Hypothalamus (tissue), 51 donors: ENCODE measurements around the gene SCFD2.
A peak's percentile ranks its signal among the peaks of the same experiment; 100 is the strongest.

Experiments used
- DNase-seq, 51 donors: peaks; one replicate each; lab custom pipeline; 2025; lab: John Stamatoyannopoulos, UW

SCFD2 gene

GRCh38 chr4:52911684-52912294 is 454.1 kb downstream of the SCFD2 start:
- DNase-seq = peak in 36 of 51 donors; percentile 0 to 61 (median 22)

GRCh38 chr4:52910115-52910514 is 455.7 kb downstream of the SCFD2 start:
- no peak for DNase-seq

- no peak for DNase-seq
These were observed 458.4 kb downstream of the SCFD2 start for GRCh38 chr4:52907510-52907909.

- no peak for DNase-seq
These were observed 461.4 kb downstream of the SCFD2 start for GRCh38 chr4:52904421-52904820.

- DNase-seq = no peak
These were observed 462.6 kb downstream of the SCFD2 start for GRCh38 chr4:52903273-52903672.

GRCh38 chr4:52894443-52894842 is 471.4 kb downstream of the SCFD2 start:
- DNase-seq = no peak

GRCh38 chr4:52892880-52893279 is 473.0 kb downstream of the SCFD2 start:
- DNase-seq = no peak

- no peak for DNase-seq
These were observed 474.1 kb downstream of the SCFD2 start for GRCh38 chr4:52891743-52892142.

- DNase-seq = no peak
These were observed 475.4 kb downstream of the SCFD2 start for GRCh38 chr4:52890521-52890791.

- no peak for DNase-seq
These were observed 475.9 kb downstream of the SCFD2 start for GRCh38 chr4:52889778-52890520.

- no peak for DNase-seq
These were observed 476.5 kb downstream of the SCFD2 start for GRCh38 chr4:52889354-52889753.

- no peak for DNase-seq
These were observed 480.9 kb downstream of the SCFD2 start for GRCh38 chr4:52884994-52885393.

- no peak for DNase-seq
These were observed 481.9 kb downstream of the SCFD2 start for GRCh38 chr4:52883707-52884669.

GRCh38 chr4:52883183-52883621 is 482.7 kb downstream of the SCFD2 start:
- DNase-seq = no peak

GRCh38 chr4:52880994-52881393 is 484.9 kb downstream of the SCFD2 start:
- DNase-seq = no peak

GRCh38 chr4:52879471-52879870 is 486.4 kb downstream of the SCFD2 start:
- DNase-seq = no peak

GRCh38 chr4:52877694-52878093 is 488.2 kb downstream of the SCFD2 start:
- DNase-seq = no peak

GRCh38 chr4:52877036-52877435 is 488.8 kb downstream of the SCFD2 start:
- DNase-seq = no peak

GRCh38 chr4:52876069-52876468 is 489.8 kb downstream of the SCFD2 start:
- DNase-seq = no peak

- DNase-seq = no peak
These were observed 490.9 kb downstream of the SCFD2 start for GRCh38 chr4:52874948-52875347.

- no peak for DNase-seq
These were observed 492.0 kb downstream of the SCFD2 start for GRCh38 chr4:52873861-52874343.
